Smooth muscle cell (in vitro differentiated cells): ENCODE data around the gene PRKAG2. TPM values are rescaled to one million over a fixed set of nuclear protein-coding genes. Genes with fewer than 3 reads are reported as not detected.

Source experiments
- DNase-seq: peaks from one replicate; lab custom pipeline; 2025; ENCODE audit not compliant: unreplicated experiment; lab: John Stamatoyannopoulos, UW
- H2AFZ ChIP-seq: fragments of 200-600 bp; sonication (generic); 2 replicates; pipeline ENCODE4 v1.6.0; 2016; ENCODE audit warnings: antibody characterized with exemption, low read depth, mild to moderate bottlenecking
- H3F3A ChIP-seq: fragments of 200-600 bp; sonication (generic); 2 replicates; pipeline ENCODE4 v1.6.0; 2017; ENCODE audit warnings: antibody characterized with exemption, low read depth
- H3K27ac ChIP-seq: fragments of 200-600 bp; sonication (generic); 2 replicates; pipeline ENCODE4 v1.5.1; 2016; ENCODE audit warnings: low read depth, mild to moderate bottlenecking
- H3K27me3 ChIP-seq: fragments of 200-600 bp; sonication (generic); 2 replicates; pipeline ENCODE4 v1.6.1; 2016; ENCODE audit warnings: low read depth, mild to moderate bottlenecking
- H3K36me3 ChIP-seq: fragments of 200-600 bp; sonication (generic); 2 replicates; pipeline ENCODE4 v1.5.1; 2016; ENCODE audit warnings: low read depth
- H3K4me1 ChIP-seq: fragments of 200-600 bp; sonication (generic); 2 replicates; pipeline ENCODE4 v1.5.1; 2016; ENCODE audit warnings: low read depth
- H3K4me2 ChIP-seq: fragments of 200-600 bp; sonication (generic); 2 replicates; pipeline ENCODE4 v1.6.0; 2016; ENCODE audit warnings: mild to moderate bottlenecking
- H3K4me3 ChIP-seq: fragments of 200-600 bp; sonication (generic); 2 replicates; pipeline ENCODE4 v1.5.1; 2016; ENCODE audit warnings: mild to moderate bottlenecking
- H3K79me2 ChIP-seq: fragments of 200-600 bp; sonication (generic); 2 replicates; pipeline ENCODE4 v1.6.0; 2016; ENCODE audit warnings: low read depth, mild to moderate bottlenecking
- H3K9ac ChIP-seq: fragments of 200-600 bp; sonication (generic); 2 replicates; pipeline ENCODE4 v1.6.0; 2016; ENCODE audit warnings: low read depth
- H3K9me3 ChIP-seq: fragments of 200-600 bp; sonication (generic); replicated peaks from 2 replicates; pipeline ENCODE4 v1.5.1; 2016; ENCODE audit warnings: low read depth
- H4K20me1 ChIP-seq: fragments of 200-600 bp; sonication (generic); 2 replicates; pipeline ENCODE4 v1.6.0; 2016; ENCODE audit warnings: low read depth
- WGBS: methylation state at CpG from one replicate; pipeline ENCODE4 v1.1.7; 2016; ENCODE audit warnings: low lambda C conversion rate; 5-methylcytosine and 5-hydroxymethylcytosine counted together
- polyA plus RNA-seq: library from polyadenylated mRNA; unstranded; fragments of >200 nt; fragmentation: Nextera tagmentation; extraction: Ambion mirVana; gene quantifications from 2 replicates; pipeline ENCODE4 v1.2.1, GENCODE V29; 2016
- total RNA-seq: library from RNA; depleted of rRNA; stranded (reverse); fragments of >200 nt; gene quantifications from 2 replicates; pipeline ENCODE4 v1.2.3, GENCODE V29; 2014
- TF ChIP-seq, protein P1 (sequence below): fragments of 200-600 bp; sonication (generic); IDR thresholded peaks from 2 replicates; pipeline ENCODE4 v1.5.1; 2017; ENCODE audit warnings: borderline replicate concordance, mild to moderate bottlenecking, antibody characterized with exemption; ENCODE audit not compliant: insufficient read depth, poor library complexity, severe bottlenecking

The PRKAG2 gene
- total and polyA plus RNA-seq, 2 experiments from 2014 or later: 3.5 to 3.9 TPM

DNA sequence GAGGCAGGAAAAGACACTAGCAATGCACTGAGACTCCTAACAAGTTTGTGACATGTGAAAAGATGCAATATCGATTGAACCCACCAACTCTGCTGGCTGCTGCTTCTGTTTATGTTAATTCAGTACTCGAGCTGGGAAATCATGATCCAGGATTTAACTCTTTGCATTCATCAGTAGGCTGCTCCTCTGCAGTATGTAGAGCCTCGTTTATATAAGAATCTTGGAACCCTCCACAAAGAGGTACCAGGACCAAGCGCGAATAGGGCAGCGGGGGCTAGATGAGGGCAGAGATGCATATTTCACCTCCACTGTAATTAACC lies 7.8 kb downstream of the PRKAG2 start:
- Histone ChIP-seq H3F3A (no peaks in the 10 kb centered on the region), H4K20me1 (no peaks in the 10 kb centered on the region), H3K4me2 (no peak overlapping the region), H3K79me2 (no peaks in the 10 kb centered on the region), H3K4me1 (no peaks in the 10 kb centered on the region), H3K4me3 (no peak overlapping the region), H3K9ac (no peak overlapping the region), H2AFZ (no peak overlapping the region), H3K27me3 (no peaks in the 10 kb centered on the region), H3K36me3 (no peaks in the 10 kb centered on the region), H3K27ac (no peak overlapping the region), H3K9me3 (no peaks in the 10 kb centered on the region)
- TF ChIP-seq, protein P1, sequence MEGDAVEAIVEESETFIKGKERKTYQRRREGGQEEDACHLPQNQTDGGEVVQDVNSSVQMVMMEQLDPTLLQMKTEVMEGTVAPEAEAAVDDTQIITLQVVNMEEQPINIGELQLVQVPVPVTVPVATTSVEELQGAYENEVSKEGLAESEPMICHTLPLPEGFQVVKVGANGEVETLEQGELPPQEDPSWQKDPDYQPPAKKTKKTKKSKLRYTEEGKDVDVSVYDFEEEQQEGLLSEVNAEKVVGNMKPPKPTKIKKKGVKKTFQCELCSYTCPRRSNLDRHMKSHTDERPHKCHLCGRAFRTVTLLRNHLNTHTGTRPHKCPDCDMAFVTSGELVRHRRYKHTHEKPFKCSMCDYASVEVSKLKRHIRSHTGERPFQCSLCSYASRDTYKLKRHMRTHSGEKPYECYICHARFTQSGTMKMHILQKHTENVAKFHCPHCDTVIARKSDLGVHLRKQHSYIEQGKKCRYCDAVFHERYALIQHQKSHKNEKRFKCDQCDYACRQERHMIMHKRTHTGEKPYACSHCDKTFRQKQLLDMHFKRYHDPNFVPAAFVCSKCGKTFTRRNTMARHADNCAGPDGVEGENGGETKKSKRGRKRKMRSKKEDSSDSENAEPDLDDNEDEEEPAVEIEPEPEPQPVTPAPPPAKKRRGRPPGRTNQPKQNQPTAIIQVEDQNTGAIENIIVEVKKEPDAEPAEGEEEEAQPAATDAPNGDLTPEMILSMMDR: no peak
- 78% methylated on average over 6 of the region's 6 CpGs for WGBS
- DNase-seq: no peak

GRCh38 chr7:151868396-151869108 lies 8.4 kb downstream of the PRKAG2 start:
- DNase-seq: no peak
- no peak overlapping the region for H2AFZ ChIP-seq
- H3K4me2 ChIP-seq: no peak overlapping the region

GRCh38 chr7:151867912-151868311 lies 9.0 kb downstream of the PRKAG2 start:
- Histone ChIP-seq H3K27ac (no peak overlapping the region), H3K9ac (no peak overlapping the region), H3K9me3 (no peaks in the 10 kb centered on the region), H3K4me3 (no peak overlapping the region), H4K20me1 (no peaks in the 10 kb centered on the region), H3K36me3 (no peaks in the 10 kb centered on the region), H3F3A (no peaks in the 10 kb centered on the region), H3K79me2 (no peaks in the 10 kb centered on the region), H3K27me3 (no peaks in the 10 kb centered on the region), H3K4me2 (no peak overlapping the region), H3K4me1 (no peaks in the 10 kb centered on the region), H2AFZ (no peak overlapping the region)
- no peak for DNase-seq
- WGBS: 82% methylated on average over 6 of the region's 6 CpGs
- TF ChIP-seq, protein P1: no peak

More at GRCh38 chr7:151868396-151869108, 8.4 kb downstream of the PRKAG2 start:
- no peak overlapping the region for H3K27ac ChIP-seq
- H3K9ac ChIP-seq: no peak overlapping the region
- no peak overlapping the region for H3K4me3 ChIP-seq
- no peaks in the 10 kb centered on the region for H3K79me2 ChIP-seq
- TF ChIP-seq, protein P1: no peak
- 74% methylated on average over 23 of the region's 23 CpGs for WGBS
- no peaks in the 10 kb centered on the region for H3K27me3 ChIP-seq
- no peaks in the 10 kb centered on the region for H4K20me1 ChIP-seq
- H3F3A ChIP-seq: no peaks in the 10 kb centered on the region
- H3K36me3 ChIP-seq: no peaks in the 10 kb centered on the region
- no peaks in the 10 kb centered on the region for H3K4me1 ChIP-seq
- no peaks in the 10 kb centered on the region for H3K9me3 ChIP-seq
